ENCODE data around the gene RAB11FIP3. TPM values are rescaled to one million over a fixed set of nuclear protein-coding genes. Genes with fewer than 3 reads are reported as not detected.

Gene RAB11FIP3
- total and polyA plus RNA-seq, 2 of the 13 experiments (the other 11 are each of a cell fraction or from before 2014, with no cell fraction given), result 34.3 to 57.6 TPM

DNA sequence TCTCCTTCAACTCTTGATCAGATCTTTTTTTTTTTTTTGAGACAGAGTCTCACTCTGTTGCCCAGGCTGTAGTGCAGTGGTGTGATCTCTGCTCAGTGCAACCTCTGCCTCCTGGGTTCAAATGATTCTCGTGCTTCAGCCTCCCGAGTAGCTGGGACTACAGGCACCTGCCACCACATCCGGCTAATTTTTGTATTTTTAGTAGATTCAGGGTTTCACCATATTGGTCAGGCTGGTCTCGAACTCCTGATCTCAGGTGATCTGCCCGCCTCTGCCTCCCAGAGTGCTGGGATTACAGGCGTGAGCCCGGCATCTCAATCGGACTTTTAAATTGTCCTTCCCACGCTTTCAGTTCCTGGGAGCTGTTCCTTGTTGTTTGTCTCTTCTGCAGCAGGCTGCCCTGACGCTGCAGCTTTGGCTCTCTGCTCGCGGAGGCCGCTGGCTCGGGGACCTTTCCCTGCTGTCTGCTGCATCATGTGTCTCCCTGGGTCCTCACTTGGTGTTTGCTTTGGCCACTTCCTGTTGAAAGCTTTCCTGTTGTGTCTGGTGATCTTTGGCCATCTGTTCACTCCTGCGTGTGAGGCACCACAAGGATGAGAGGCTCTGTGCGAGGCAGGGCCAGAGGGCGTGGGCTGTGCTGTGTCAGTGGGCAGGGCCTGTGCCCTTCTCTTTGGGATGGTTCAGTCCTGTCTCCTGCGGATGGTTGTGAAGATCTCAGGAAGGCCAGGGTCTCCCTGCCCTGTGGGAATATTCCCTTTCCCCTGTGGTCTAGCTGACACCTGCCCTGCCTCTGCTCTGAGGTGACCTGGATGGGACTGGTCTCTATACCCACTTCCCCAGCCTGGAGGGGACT, 83.7 kb downstream of the RAB11FIP3 start (continued):
- TF ChIP-seq USF2 (IDR thresholded peaks at IDR 0.05; ENCODE audit: low read depth, low read length) (no peak), USF2 (CRISPR knock-in tag; IDR thresholded peaks at IDR 0.05; ENCODE audit: borderline replicate concordance) (peak; percentile 35; the same call in 1 of the 2 replicates), NAIF1 (CRISPR knock-in tag; IDR thresholded peaks at IDR 0.05; ENCODE audit: borderline replicate concordance) (0 out of 2 replicates have a peak, but pooled peaks have one; percentile 34), ZNF546 (CRISPR knock-in tag; conservative IDR thresholded peaks at IDR 0.05) (no peak), FOSL2 (CRISPR knock-in tag; IDR thresholded peaks at IDR 0.05) (peak; percentile 66), NFE2 (CRISPR knock-in tag; IDR thresholded peaks at IDR 0.05) (no peak), ZNF781 (CRISPR knock-in tag; IDR thresholded peaks at IDR 0.05; ENCODE audit: borderline replicate concordance, not compliant biosample characterization) (peak; percentile 57), ZKSCAN1 (IDR thresholded peaks at IDR 0.05; ENCODE audit: low read length) (0 out of 2 replicates have a peak, but pooled peaks have one; percentile 22), PAF1 (CRISPR knock-in tag; IDR thresholded peaks at IDR 0.05) (0 out of 2 replicates have a peak, but pooled peaks have one; percentile 52), NFYB (CRISPR knock-in tag; IDR thresholded peaks at IDR 0.05) (no peak), ZNF205 (CRISPR knock-in tag; IDR thresholded peaks at IDR 0.05) (peak; percentile 82), ZNF180 (CRISPR knock-in tag; IDR thresholded peaks at IDR 0.05; ENCODE audit: borderline replicate concordance, low read depth) (no peak), AKAP8 (CRISPR knock-in tag; IDR thresholded peaks at IDR 0.05) (peak; percentile 82; the same call in 1 of the 2 replicates), FOXJ3 (CRISPR knock-in tag; IDR thresholded peaks at IDR 0.05; ENCODE audit: borderline replicate concordance) (peak; percentile 84), NCOA2 (CRISPR knock-in tag; IDR thresholded peaks at IDR 0.05) (peak; percentile 84), GATAD2A (CRISPR knock-in tag; IDR thresholded peaks at IDR 0.05) (peak; percentile 95), ZNF414 (CRISPR knock-in tag; IDR thresholded peaks at IDR 0.05) (peak; percentile 98), ZNF260 (CRISPR knock-in tag; IDR thresholded peaks at IDR 0.05; ENCODE audit: borderline replicate concordance, low read depth) (no peak), THAP7 (CRISPR knock-in tag; IDR thresholded peaks at IDR 0.05) (0 out of 2 replicates have a peak, but pooled peaks have one; percentile 34)
- TF ChIP-seq, protein P1, sequence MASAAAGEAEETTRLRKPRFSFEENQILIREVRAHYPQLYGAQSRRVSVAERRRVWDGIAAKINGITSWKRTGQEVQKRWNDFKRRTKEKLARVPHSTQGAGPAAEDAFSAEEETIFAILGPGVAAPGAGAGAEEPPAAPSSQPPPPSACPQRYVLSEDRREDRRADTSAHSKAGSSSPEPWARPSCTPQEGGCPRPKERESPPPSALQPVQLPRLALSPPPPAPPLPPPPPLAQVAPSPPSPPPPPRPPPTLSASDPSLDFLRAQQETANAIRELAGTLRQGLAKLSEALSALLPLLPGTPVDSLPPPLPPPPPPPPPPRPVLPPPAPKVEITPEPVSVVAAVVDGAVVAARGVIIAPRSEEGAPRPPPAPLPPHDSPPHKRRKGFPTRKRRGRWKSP (CRISPR knock-in tag; IDR thresholded peaks at IDR 0.05), result 0 out of 2 replicates have a peak, but pooled peaks have one; percentile 30
- TF ChIP-seq, protein P2, sequence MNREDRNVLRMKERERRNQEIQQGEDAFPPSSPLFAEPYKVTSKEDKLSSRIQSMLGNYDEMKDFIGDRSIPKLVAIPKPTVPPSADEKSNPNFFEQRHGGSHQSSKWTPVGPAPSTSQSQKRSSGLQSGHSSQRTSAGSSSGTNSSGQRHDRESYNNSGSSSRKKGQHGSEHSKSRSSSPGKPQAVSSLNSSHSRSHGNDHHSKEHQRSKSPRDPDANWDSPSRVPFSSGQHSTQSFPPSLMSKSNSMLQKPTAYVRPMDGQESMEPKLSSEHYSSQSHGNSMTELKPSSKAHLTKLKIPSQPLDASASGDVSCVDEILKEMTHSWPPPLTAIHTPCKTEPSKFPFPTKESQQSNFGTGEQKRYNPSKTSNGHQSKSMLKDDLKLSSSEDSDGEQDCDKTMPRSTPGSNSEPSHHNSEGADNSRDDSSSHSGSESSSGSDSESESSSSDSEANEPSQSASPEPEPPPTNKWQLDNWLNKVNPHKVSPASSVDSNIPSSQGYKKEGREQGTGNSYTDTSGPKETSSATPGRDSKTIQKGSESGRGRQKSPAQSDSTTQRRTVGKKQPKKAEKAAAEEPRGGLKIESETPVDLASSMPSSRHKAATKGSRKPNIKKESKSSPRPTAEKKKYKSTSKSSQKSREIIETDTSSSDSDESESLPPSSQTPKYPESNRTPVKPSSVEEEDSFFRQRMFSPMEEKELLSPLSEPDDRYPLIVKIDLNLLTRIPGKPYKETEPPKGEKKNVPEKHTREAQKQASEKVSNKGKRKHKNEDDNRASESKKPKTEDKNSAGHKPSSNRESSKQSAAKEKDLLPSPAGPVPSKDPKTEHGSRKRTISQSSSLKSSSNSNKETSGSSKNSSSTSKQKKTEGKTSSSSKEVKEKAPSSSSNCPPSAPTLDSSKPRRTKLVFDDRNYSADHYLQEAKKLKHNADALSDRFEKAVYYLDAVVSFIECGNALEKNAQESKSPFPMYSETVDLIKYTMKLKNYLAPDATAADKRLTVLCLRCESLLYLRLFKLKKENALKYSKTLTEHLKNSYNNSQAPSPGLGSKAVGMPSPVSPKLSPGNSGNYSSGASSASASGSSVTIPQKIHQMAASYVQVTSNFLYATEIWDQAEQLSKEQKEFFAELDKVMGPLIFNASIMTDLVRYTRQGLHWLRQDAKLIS (CRISPR knock-in tag; IDR thresholded peaks at IDR 0.05), result no peak
